ENCODE results near the gene EGF.
"Not testable (repeated sequence)": the region's sequence is repeated elsewhere in the genome, so short reads cannot be mapped to it uniquely, and the experiment has no call there.

The EGF gene

DNA sequence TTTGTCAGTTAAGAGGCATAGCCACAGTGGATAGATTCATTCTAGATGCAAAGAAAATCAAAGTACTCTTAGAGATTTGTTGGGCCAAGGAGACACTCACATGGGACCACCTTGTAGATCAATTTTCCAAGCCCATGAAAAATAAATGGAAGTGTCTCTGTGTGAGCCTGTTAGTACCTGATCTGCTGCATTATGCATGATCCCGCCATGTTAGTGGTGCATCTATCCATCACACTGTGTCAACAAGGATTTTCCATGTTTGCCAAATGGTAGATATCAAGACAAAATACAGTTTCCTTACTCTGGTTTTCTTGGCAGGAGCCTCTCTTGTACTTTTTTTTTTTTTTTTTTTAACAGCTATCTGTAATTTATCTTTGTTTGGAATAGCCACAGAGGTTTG lies 112.4 kb downstream of the EGF start:
- Mint-ChIP-seq H3K36me3 (ENCODE audit: low read depth) (no peaks in the 10 kb centered on the region), H3K27ac (no peak overlapping the region), H3K4me3 (no peak overlapping the region), H3K4me1 (no peaks in the 10 kb centered on the region), H3K27me3 (ENCODE audit: low read depth, poor library complexity) (peaks cover 3% of the 10 kb centered on the region), H3K9me3 (no peaks in the 10 kb centered on the region)
- TF ChIP-seq, protein P1, sequence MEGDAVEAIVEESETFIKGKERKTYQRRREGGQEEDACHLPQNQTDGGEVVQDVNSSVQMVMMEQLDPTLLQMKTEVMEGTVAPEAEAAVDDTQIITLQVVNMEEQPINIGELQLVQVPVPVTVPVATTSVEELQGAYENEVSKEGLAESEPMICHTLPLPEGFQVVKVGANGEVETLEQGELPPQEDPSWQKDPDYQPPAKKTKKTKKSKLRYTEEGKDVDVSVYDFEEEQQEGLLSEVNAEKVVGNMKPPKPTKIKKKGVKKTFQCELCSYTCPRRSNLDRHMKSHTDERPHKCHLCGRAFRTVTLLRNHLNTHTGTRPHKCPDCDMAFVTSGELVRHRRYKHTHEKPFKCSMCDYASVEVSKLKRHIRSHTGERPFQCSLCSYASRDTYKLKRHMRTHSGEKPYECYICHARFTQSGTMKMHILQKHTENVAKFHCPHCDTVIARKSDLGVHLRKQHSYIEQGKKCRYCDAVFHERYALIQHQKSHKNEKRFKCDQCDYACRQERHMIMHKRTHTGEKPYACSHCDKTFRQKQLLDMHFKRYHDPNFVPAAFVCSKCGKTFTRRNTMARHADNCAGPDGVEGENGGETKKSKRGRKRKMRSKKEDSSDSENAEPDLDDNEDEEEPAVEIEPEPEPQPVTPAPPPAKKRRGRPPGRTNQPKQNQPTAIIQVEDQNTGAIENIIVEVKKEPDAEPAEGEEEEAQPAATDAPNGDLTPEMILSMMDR (IDR thresholded peaks at IDR 0.05) = no peak
- no peak for DNase-seq

GRCh38 chr4:110025718-110026117 lies 113.0 kb downstream of the EGF start:
- Mint-ChIP-seq H3K9me3 (no peaks in the 10 kb centered on the region), H3K4me3 (no peak overlapping the region), H3K4me1 (no peaks in the 10 kb centered on the region), H3K36me3 (ENCODE audit: low read depth) (no peaks in the 10 kb centered on the region), H3K27ac (no peak overlapping the region), H3K27me3 (ENCODE audit: low read depth, poor library complexity) (peaks cover 3% of the 10 kb centered on the region)
- TF ChIP-seq, protein P1 (IDR thresholded peaks at IDR 0.05) = no peak
- no peak for DNase-seq

- TF ChIP-seq, protein P1 (IDR thresholded peaks at IDR 0.05) = no peak
- H3K27ac Mint-ChIP-seq = no peak overlapping the region
- no peak overlapping the region for H3K4me3 Mint-ChIP-seq
- no peak for DNase-seq
- peaks cover 6% of the 10 kb centered on the region for H3K4me1 Mint-ChIP-seq
- H3K36me3 Mint-ChIP-seq (ENCODE audit: low read depth) = no peaks in the 10 kb centered on the region
- H3K27me3 Mint-ChIP-seq (ENCODE audit: low read depth, poor library complexity) = no peaks in the 10 kb centered on the region
- no peaks in the 10 kb centered on the region for H3K9me3 Mint-ChIP-seq
Measured at GRCh38 chr4:110032603-110033002, 119.9 kb downstream of the EGF start.

DNA sequence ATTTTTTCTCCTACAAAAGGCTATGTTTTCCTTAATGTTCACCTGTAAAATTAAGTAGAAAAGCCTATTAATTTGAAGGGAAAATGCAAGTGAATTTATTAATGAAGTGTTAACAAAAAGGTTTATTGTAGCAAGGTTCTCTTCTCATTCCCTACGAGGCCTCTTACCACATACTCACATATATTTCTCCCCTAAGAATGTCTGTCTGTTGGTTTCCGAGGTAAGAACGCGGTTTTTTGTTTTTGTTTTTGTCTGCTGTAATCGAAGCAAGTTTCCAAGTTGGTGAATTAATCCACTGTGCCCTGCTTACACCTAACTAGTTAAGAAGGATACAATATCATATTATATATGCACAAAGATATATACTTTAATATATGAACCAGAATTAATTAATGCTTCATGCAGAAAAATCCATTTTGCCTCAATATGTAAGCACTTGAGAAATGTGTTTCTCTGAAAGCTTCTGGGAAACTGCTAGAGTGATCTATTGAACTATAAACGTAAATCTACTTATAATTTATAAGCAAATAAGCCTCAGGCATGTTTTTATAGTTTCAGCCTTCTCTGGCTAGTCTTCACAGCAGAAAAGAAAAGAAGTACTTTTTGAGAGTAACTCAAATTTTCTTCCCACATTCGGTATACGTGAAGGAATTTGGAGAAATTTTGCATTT lies 120.8 kb downstream of the EGF start:
- no peaks in the 10 kb centered on the region for H3K36me3 Mint-ChIP-seq (ENCODE audit: low read depth)
- TF ChIP-seq, protein P1 (IDR thresholded peaks at IDR 0.05) = no peak
- H3K27ac Mint-ChIP-seq = no peak overlapping the region
- no peak overlapping the region for H3K4me3 Mint-ChIP-seq
- H3K4me1 Mint-ChIP-seq = peaks cover 6% of the 10 kb centered on the region
- no peaks in the 10 kb centered on the region for H3K9me3 Mint-ChIP-seq
- no peak for DNase-seq
- H3K27me3 Mint-ChIP-seq (ENCODE audit: low read depth, poor library complexity) = no peaks in the 10 kb centered on the region

DNA sequence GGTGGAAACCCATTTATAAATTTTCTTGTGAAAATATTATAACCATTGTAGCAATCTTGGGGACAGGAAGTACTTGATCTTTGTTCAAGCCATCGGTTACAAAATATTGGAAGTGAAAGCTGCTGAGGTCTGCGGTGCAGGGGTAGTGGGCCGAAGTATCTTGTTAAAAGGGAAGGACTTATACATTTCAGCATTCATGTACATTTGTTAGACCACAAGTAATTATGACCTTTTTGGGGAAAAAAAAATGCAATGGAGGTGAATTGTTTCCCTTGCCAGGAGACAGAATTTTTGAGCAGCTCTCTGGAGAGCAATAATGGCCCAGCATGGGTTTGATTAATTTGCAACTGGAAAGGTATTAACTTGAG lies 121.3 kb downstream of the EGF start:
- no peaks in the 10 kb centered on the region for H3K9me3 Mint-ChIP-seq

DNA sequence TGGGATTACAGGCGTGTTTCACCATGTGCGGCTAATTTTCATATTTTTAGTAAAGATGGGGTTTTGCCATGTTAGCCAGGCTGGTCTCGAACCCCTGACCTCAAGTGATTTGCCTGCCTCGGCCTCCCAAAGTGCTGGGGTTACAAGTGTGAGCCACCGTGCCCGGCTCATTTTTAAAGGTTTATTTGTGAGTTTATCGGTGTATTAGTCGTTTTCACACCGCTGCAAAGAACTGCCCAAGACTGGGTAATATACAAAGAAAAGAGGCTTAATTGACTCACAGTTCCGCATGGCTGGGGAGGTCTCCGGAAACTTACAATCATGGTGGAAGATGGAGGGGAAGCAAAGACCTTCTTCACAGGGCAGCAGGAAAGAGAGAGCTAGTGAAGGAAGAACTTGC lies 126.5 kb downstream of the EGF start:
- H3K36me3 Mint-ChIP-seq (ENCODE audit: low read depth); H3K27ac Mint-ChIP-seq; H3K27me3 Mint-ChIP-seq (ENCODE audit: low read depth, poor library complexity); H3K9me3 Mint-ChIP-seq; H3K4me3 Mint-ChIP-seq; DNase-seq: not testable (repeated sequence)
- H3K4me1 Mint-ChIP-seq = peaks cover 21% of the 10 kb centered on the region

More for the DNA sequence above, 121.3 kb downstream of the EGF start:
- Mint-ChIP-seq H3K27ac (no peak overlapping the region), H3K4me3 (no peak overlapping the region), H3K36me3 (ENCODE audit: low read depth) (no peaks in the 10 kb centered on the region), H3K4me1 (peaks cover 6% of the 10 kb centered on the region), H3K27me3 (ENCODE audit: low read depth, poor library complexity) (no peaks in the 10 kb centered on the region)
- TF ChIP-seq, protein P1 (IDR thresholded peaks at IDR 0.05) = no peak
- no peak for DNase-seq
